ENCODE measurements around the gene ATG16L1.

The ATG16L1 gene

GRCh38 chr2:233227346-233227978 lies 24.0 kb upstream of the ATG16L1 start:
- no peak for DNase-seq

- no peak for DNase-seq
Observed at GRCh38 chr2:233228376-233228775, 23.1 kb upstream of the ATG16L1 start.

DNA sequence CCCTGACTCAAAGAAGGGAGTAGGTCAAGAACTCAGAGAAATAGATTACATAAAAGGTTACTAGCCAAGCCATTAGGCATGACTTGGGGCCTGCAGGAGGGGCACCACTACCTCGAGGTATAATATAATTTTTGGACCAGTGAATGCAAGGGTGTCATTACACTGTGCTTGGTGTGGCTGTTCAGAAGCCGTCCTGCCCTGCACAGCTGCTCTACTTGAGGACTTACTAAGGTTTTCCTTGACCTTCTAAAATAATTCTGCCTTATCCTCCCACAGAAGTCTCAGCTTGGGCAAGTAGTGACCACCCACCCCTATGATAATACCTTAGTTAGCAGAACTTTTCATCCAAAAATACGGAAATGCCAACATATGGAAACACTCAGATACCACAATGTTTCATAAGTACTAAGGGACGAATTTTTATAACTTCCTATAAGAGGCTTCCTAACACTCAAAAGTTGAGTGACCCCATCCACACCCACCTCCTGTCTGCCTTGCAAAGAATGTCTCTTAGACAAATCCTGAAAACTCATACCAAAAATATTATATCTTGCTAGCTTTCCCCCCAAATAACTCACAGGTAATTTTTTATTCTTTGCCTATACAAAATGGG lies 17.7 kb upstream of the ATG16L1 start:
- DNase-seq, result no peak

DNA sequence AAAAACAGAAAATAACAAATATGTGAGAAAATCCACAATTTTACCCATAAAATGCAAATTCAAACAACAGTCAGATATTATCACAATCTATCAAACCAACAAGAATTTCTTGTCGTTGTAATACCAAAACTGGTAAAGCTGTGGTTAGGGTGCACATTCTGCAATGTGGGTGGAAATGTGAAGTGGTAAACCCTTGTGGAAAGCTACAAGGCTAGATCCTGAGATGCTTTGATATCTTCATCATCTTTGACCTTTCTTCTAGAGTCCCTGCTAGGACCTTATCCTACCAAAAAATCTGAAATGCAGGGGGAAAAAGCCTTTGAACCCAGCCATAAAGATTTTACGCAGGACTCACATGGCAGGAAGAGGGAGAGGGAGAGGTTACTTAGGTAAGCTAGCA lies 17.2 kb upstream of the ATG16L1 start:
- DNase-seq, result peak in 1 of 5 donors; percentile 61

DNA sequence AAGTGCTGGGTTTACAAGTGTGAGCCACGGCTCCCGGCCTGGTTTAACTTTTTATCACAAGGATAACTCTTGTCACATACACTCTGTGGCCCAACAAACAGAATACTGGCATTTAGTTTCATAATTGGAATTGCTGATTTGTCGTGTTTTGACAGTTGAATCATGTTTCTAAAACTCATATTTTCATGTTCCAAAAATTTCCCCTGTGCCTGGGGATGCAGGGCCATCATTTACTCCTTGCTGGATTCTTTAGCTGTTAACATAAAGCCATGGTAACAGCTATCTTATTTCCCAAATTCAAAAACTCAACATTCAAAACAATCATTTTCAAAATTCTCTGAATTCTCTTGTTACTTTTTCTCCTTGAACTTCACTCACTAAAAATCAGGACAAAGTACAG lies 16.5 kb upstream of the ATG16L1 start:
- no peak for DNase-seq

DNA sequence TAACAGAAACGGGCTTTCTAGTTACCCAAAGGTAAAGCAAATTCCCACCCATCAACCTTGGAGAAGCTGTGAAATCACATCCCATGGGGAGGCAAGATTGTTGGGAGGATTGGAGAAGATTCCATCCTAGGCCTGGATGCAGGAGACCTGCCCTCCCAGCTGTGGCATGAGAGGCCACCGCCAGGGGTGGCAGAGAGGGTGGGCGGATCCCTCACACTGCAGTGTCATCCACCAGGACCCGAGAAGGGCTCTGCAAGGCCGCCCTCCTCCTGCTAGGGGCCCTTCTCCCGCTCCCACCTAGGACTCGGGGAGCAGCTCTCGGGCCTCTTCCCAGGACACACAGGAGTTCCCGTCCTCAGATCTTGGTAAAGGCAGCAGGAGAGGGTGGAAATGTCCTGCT lies 15.5 kb upstream of the ATG16L1 start:
- DNase-seq, result no peak

GRCh38 chr2:233236820-233237589 lies 14.5 kb upstream of the ATG16L1 start:
- DNase-seq, result no peak

DNA sequence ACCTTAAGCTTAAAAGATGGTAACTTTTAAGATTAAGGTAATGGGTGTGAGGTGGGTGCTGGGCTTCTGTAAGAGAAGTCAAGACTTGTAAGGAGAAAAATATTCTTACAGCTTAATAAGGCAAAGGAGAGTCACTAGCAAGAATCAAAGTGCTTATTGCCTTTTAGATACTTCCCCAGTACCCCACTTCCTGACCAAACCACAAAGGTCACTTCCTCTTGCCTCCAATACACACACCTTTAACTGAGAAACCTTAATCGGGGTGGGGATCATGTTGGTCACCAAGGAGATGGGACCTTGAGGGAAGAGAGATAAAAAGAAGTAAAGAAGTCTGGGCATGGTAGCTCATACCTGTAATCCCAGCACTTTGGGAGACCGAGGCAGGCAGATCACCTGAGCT lies 10.6 kb upstream of the ATG16L1 start:
- DNase-seq, result peak in 1 of 5 donors; percentile 73

- DNase-seq, result no peak
Observed at GRCh38 chr2:233241803-233242202, 9.7 kb upstream of the ATG16L1 start.

DNA sequence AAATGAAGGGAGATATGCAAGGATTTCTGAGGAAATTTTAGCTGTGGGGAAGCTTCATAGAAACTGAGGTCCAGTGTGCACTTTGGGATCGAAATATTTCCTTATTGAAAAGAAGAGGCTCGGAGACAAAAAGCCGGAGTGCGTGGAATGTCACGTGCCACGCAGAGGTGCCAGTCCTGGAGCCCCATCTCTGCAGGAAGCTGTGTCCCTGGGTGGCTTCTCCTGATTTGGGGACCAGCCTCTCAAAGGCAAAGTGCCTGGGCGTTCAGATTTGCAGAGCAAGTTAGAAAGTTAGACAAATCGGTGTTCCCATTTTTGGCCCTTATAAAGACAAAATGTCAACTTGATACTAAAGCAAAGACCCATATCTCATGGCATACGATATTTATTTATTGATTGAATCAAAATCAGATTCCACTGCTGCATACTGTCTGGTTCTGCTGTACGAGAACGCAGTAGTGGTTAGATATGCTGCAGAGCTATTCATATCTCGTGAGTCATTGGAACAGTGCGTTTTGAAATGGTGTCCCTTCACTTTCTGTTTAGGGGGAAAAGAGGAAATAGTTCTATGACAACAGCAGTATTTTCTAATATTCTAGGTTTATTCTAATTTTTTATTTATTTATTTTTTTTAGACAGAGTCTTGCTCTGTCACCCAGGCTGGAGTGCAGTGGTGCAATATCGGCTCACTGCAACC lies 9.1 kb upstream of the ATG16L1 start:
- DNase-seq, result no peak

GRCh38 chr2:233243348-233243747 lies 8.1 kb upstream of the ATG16L1 start:
- DNase-seq, result no peak

DNA sequence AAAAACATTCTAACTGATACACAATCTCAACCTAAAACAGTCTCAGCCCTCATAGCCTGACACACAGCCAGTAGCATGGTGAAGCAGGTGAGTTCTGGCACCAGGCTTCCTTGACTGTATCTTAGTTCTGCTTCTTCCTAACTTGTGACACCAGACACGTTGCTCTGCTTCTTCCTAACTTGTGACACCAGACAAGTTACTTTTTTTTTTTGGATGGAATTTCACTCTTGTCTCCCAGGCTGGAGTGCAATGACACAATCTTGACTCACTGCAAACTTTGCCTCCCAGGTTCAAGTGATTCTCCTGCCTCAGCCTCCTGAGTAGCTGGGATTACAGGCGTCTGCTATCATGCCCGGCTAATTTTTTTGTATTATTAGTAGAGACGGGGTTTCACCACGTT lies 6.7 kb upstream of the ATG16L1 start:
- no peak for DNase-seq

DNA sequence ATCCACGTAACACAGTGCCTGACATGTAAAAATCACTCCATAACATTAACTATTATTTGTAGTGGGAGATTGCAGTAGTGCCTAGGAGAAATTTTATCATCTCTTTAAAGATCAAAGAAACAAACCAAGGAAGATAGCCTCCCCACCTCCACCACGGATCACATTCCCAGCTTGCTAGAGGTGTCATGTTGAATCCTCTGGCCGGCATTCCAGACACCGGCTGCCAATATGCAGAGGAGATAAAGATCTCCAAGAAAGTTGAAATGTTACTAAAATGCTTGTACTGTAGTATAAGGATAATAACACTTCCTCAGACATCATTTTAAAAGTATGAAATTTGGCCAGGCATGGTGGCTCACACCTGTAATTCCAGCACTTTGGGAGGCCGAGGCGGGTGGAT lies 6.1 kb upstream of the ATG16L1 start:
- DNase-seq, result no peak

- DNase-seq, result no peak
Observed at GRCh38 chr2:233247116-233247515, 4.4 kb upstream of the ATG16L1 start.

DNA sequence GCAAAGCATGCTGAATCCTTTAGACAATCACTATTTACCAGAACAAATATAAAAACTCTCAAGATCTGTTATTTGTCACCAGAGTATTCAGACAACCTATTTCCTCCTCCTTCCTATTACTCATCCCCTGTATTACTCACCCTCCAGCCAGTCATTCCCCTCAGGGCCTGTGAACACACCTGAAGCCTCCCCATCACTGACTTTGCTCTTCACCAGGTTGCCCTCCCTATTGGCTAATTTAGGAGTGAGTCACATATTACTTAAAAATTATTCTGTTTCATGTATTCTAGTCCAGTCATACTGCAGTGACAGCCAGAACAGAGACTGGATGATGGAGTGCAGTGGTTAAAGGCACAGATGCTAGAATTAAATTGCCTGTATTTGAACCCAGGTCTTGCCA lies 3.7 kb upstream of the ATG16L1 start:
- peak in 4 of 5 donors; percentile 26 to 75 (median 32) for DNase-seq

DNA sequence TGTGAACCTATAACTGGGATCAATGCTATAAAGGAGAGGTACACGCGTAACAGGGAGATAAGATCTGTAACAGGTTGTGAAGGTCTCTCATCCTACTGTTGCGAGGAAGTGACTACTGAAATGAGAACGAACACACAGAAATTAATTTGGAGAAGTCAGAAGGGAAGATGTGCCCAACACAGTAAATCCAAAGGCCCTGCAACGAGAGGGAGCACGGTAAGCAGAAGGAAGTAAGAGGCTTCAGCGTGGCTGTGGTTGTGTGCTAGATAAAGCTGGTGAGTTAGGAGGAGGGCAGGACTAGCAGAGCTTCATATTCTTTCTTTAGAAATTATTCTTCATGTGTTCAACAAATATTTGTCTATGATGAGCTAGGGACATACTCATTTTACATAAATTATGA lies 2.5 kb upstream of the ATG16L1 start:
- no peak for DNase-seq

DNA sequence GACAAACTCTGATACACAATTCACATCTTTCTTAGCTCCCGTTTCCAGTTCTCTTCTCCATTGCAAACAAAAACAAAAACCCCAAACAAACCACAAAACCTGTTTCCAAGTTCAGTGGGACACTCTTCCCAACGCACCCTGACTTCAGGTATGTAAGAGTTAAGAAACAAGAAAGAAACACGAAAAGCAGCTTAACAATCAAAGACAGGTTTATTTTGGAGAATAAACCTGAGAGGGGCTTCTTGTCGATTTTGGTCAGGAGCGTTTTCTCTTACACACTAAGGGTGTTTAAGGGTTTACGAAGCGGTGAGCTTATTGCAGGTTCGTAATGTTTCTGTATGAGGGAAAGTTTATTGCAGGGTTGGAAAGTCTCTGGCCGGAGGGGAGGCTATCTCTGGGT lies 905 bp upstream of the ATG16L1 start:
- no peak for DNase-seq

DNA sequence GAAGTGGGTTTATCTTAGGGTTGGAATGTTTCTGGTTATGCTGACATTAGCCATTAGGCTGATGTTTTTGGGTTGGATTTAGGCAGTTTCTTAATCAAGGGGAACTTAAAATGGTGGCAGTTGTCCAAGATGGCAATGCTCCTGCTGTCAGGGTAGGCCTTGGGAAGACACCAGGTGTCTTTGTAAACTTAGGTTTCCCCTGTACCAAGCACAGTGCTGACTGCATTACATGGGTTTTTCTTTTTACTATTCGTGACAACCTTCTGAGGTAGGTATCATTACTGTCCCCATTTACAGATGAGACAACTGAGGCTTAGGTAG lies 528 bp upstream of the ATG16L1 start:
- no peak for DNase-seq

- DNase-seq, result no peak
Observed at GRCh38 chr2:233252227-233252626, 754 bp downstream of the ATG16L1 start.

DNA sequence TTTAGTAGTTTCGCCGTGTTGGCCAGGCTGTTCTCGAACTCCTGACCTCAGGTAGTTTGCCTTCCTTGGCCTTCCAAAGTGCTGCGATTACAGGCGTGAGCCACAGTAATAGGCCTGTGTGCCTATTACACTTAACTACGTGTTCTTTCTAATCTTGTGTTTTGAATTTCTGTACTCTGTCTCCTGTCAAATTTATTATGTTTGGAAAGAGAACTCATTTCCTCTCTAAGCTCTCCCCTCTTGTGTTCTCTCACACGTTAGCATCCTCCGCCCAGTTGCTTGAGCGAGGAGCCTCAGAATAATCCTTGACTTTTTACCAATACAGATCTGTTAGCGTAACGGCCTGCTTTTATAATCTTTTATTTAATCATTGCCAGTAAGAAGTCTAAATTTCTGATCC lies 3.7 kb downstream of the ATG16L1 start:
- DNase-seq, result no peak

DNA sequence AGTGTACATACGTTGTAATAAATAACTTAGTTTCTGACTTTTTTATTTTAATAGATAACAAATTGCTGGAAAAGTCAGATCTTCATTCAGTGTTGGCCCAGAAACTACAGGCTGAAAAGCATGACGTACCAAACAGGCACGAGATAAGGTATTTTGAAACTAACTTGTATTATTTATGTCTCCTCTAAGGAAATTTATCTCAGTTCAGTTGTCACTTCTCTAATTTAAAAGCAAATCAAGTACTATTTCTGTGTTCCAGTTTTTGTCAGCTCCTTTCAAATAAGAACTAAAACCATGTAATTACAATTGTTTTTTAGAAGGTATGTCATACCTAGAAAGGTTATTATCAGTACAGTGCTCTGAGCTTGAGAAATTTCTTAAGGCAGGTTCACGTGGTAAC lies 4.6 kb downstream of the ATG16L1 start:
- no peak for DNase-seq

DNA sequence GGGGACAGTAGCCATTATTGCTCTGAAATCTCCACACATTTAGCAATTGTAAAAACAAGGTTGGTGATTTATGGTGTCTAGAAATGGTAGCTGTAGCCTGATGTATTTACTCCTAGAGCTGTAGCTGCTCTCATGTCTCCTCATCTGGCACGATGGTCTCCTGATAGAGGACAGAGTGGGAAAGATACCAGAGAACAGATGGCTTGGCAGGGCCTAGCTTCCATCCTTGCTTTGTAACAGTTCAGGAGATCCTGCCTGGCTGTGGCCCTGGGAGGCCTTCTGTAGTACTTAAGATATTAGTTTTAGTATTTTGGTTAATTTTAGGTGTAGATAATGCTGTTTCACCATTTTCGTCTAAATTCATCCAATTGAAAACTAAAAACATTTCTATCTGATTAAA lies 6.7 kb downstream of the ATG16L1 start:
- DNase-seq, result no peak

GRCh38 chr2:233259730-233260129 lies 8.3 kb downstream of the ATG16L1 start:
- DNase-seq, result no peak

DNA sequence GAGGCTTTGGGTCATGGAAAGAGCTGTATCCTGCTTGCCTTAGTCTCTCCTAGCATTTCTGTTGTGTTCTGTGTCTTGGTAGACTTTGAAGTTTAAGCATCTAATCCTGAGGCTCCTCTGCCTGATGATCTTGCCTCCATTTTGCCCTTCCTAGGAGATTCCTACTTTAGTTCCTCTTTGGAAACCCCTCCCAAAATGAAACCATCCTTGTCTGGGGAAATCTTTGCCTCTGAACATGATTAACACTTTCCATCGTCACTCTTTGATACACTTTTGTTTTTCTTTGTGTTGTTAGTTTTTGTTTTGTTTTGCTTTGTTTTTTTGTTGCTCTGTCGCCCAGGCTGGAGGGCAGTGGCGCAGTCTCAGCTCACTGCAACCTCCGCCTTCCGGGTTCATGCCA lies 9.2 kb downstream of the ATG16L1 start:
- no peak for DNase-seq
